GM12878 (cell line): ENCODE measurements around the gene ETHE1. TPM values are rescaled to one million over a fixed set of nuclear protein-coding genes. Genes with fewer than 3 reads are reported as not detected.

Source experiments
- ATAC-seq: fragments of 200-7000 bp; cut with Tn5 transposase; 3 replicates; pipeline ENCODE4 v1.9.1; 2020; ENCODE audit warnings: mild to moderate bottlenecking, moderate library complexity
- BruUV-seq: library from RNA; stranded (reverse); fragments of 400-500 nt; replicated peaks from 2 replicates; lab custom pipeline; 2021; lab: Mats Ljungman, UMichigan
- CTCF ChIA-PET: fragments of 300-600 bp; sonication (Branson Sonifier 250); formaldehyde crosslinking; extraction: SDS; loops from one replicate; lab custom pipeline; 2021; ENCODE audit warnings: inconsistent platforms; lab: Yijun Ruan, JAX
- POLR2A ChIA-PET: fragments of 350-600 bp; formaldehyde crosslinking; extraction: SDS; loops from one replicate; lab custom pipeline; 2021; ENCODE audit warnings: inconsistent platforms; lab: Charles Lee
- RAD21 ChIA-PET: fragments of 300-600 bp; sonication (Branson Sonifier 250); formaldehyde crosslinking; loops from one replicate; lab custom pipeline; 2023; ENCODE audit warnings: antibody characterized with exemption; ENCODE audit not compliant: unreplicated experiment; lab: Charles Lee
- SMC1A ChIA-PET: fragments of 300-600 bp; sonication (Branson Sonifier 250); formaldehyde crosslinking; loops from one replicate; lab custom pipeline; 2023; ENCODE audit not compliant: unreplicated experiment, uncharacterized antibody; lab: Charles Lee
- DNase-seq: peaks from one replicate; pipeline ENCODE4 v3.0.0-alpha.2; 2011; ENCODE audit warnings: low read depth, low spot score
- FAIRE-seq: peaks from 3 replicates; lab custom pipeline; 2011; peaks lifted over from hg19 to GRCh38; lab: Jason Lieb, UNC
- H2AFZ ChIP-seq: 2 replicates; pipeline ENCODE4 v1.6.0; 2011; ENCODE audit warnings: low read depth, low read length, control low read depth; ENCODE audit not compliant: control insufficient read depth
- H3K27ac ChIP-seq: 2 replicates; pipeline ENCODE4 v1.5.1; 2011; ENCODE audit warnings: control low read depth; ENCODE audit not compliant: control insufficient read depth, insufficient read depth
- H3K27me3 ChIP-seq, 2 experiments: replicated peaks in 1 of 2; 2 replicates each; pipeline versions ENCODE4 v1.6.0 to v1.6.1; 2011; ENCODE audit warnings: low read length in 1 of 2; ENCODE audit not compliant: control insufficient read depth in 2 of 2, insufficient read depth in 2 of 2
- H3K36me3 ChIP-seq, 2 experiments: 2 replicates each; pipeline ENCODE4 v1.5.1; 2011; ENCODE audit warnings: low read length in 1 of 2; ENCODE audit not compliant: control insufficient read depth in 2 of 2, insufficient read depth in 2 of 2
- H3K4me1 ChIP-seq: 2 replicates; pipeline ENCODE4 v1.6.1; 2011; ENCODE audit warnings: mild to moderate bottlenecking, low read length, moderate library complexity, mixed read lengths; ENCODE audit not compliant: control insufficient read depth, insufficient read depth
- H3K4me2 ChIP-seq: 2 replicates; pipeline ENCODE4 v1.6.0; 2011; ENCODE audit warnings: control low read depth; ENCODE audit not compliant: control insufficient read depth, insufficient read depth
- H3K4me3 ChIP-seq: fragments of 200-600 bp; sonication (generic); 2 replicates; pipeline ENCODE4 v1.5.1; 2016
- H3K79me2 ChIP-seq: 2 replicates; pipeline ENCODE4 v1.6.0; 2011; ENCODE audit warnings: low read length; ENCODE audit not compliant: control insufficient read depth, insufficient read depth
- H3K9ac ChIP-seq: 2 replicates; pipeline ENCODE4 v1.8.0; 2011; ENCODE audit warnings: low read length, control low read depth, mixed read lengths; ENCODE audit not compliant: control insufficient read depth, insufficient read depth
- H3K9me3 ChIP-seq: replicated peaks from 3 replicates; pipeline ENCODE4 v1.5.1; 2011; ENCODE audit warnings: mild to moderate bottlenecking, low read length; ENCODE audit not compliant: control insufficient read depth, insufficient read depth
- H4K20me1 ChIP-seq: 2 replicates; pipeline ENCODE4 v1.6.0; 2011; ENCODE audit not compliant: control insufficient read depth, insufficient read depth
- BCLAF1 ChIP-seq: fragments of 450-650 bp; IDR thresholded peaks from 2 replicates; pipeline ENCODE4 v1.6.1; 2017; ENCODE audit warnings: antibody characterized with exemption, mild to moderate bottlenecking, moderate library complexity
- CBX3 ChIP-seq: fragments of 200-600 bp; sonication (generic); IDR thresholded peaks from 2 replicates; pipeline ENCODE4 v1.6.1; 2016; ENCODE audit warnings: low read depth, borderline replicate concordance
- CEBPZ ChIP-seq: fragments of 150-350 bp; IDR thresholded peaks from 2 replicates; pipeline ENCODE4 v1.6.1; 2016; ENCODE audit warnings: low read depth, low read length
- ESRRA ChIP-seq: IDR thresholded peaks from 2 replicates; pipeline ENCODE4 v1.6.1; 2012; ENCODE audit warnings: mild to moderate bottlenecking, low read length, improper control_type of control experiment
- JUNB ChIP-seq: IDR thresholded peaks from 2 replicates; pipeline ENCODE4 v1.6.1; 2016; ENCODE audit warnings: antibody characterized with exemption, mild to moderate bottlenecking
- MYB ChIP-seq: fragments of 150-350 bp; IDR thresholded peaks from 2 replicates; pipeline ENCODE4 v1.6.1; 2014; ENCODE audit warnings: mild to moderate bottlenecking, low read depth, low read length, borderline replicate concordance
- MYC ChIP-seq: IDR thresholded peaks from 2 replicates; pipeline ENCODE4 v1.6.1; 2011; ENCODE audit warnings: mild to moderate bottlenecking, low read length, moderate library complexity, inconsistent platforms; ENCODE audit not compliant: insufficient read depth, insufficient replicate concordance, insufficient read length, severe bottlenecking
- SMC3 ChIP-seq: IDR thresholded peaks from 2 replicates; pipeline ENCODE4 v1.6.1; 2011; ENCODE audit warnings: low read length, improper control_type of control experiment, borderline replicate concordance
- TCF12 ChIP-seq: IDR thresholded peaks from 2 replicates; pipeline ENCODE4 v1.6.1; 2011; ENCODE audit warnings: low read depth, mild to moderate bottlenecking, low read length
- YY1 ChIP-seq: IDR thresholded peaks from 2 replicates; pipeline ENCODE4 v1.6.1; 2011; ENCODE audit warnings: low read depth, mild to moderate bottlenecking, low read length
- ZNF622 ChIP-seq: fragments of 450-650 bp; IDR thresholded peaks from 2 replicates; pipeline ENCODE4 v1.6.1; 2017; ENCODE audit warnings: mild to moderate bottlenecking, inconsistent platforms
- ZSCAN29 ChIP-seq: fragments of 450-650 bp; IDR thresholded peaks from 2 replicates; pipeline ENCODE4 v1.6.1; 2017; ENCODE audit warnings: mild to moderate bottlenecking, moderate library complexity
- WGBS: methylation state at CpG from one replicate; pipeline ENCODE4 v1.1.6; 2016; ENCODE audit warnings: low lambda C conversion rate; ENCODE audit not compliant: insufficient replicate concordance, insufficient coverage; ENCODE audit errors: missing lambda C conversion rate; 5-methylcytosine and 5-hydroxymethylcytosine counted together
- in situ Hi-C: fragments of 300-500 bp; cut with MboI; formaldehyde crosslinking; loops from 9 replicates; pipeline ENCODE4 v1.14.3; 2018; ENCODE audit warnings: mixed read lengths
- intact Hi-C: fragments of 100-400 bp; cut with micrococcal nuclease; formaldehyde crosslinking; loops from one replicate; pipeline ENCODE4 v1.14.2; 2022; ENCODE audit not compliant: unreplicated experiment
- polyA plus RNA-seq, 11 experiments: library from polyadenylated mRNA; depleted of rRNA in 4 of 11; unstranded in 6 of 11; stranded (reverse) in 5 of 11; fragments of >200 nt; fragmentation: Nextera tagmentation in 4 of 11; fragmentation: Illumina TruSeq in 1 of 11; extraction: Ambion mirVana in 4 of 11; extraction: Trizol in 1 of 11; gene quantifications; 1 replicate in 1 of 11; 2 replicates in 10 of 11; pipeline versions ENCODE4 v1.2.1 to v1.2.3, GENCODE V29; 2011 to 2016; ENCODE audit warnings: inconsistent platforms in 2 of 11, missing spikeins in 2 of 11, low read depth in 1 of 11
- total RNA-seq, 4 experiments: library from RNA; depleted of rRNA in 3 of 4; stranded (reverse); fragments of >200 nt in 3 of 4; fragmentation: Illumina TruSeq in 1 of 4; extraction: Trizol in 1 of 4; gene quantifications; 2 replicates each; pipeline versions ENCODE4 v1.2.1 to v1.2.3, GENCODE V29; 2013 to 2021

The ETHE1 gene
- total and polyA plus RNA-seq, 10 of the 15 experiments (the other 5 are each of a cell fraction or from before 2014, with no cell fraction given), result 22.1 to 155 (median 52.7) TPM

- CTCF ChIA-PET, result interaction anchor here (0.6 to 3.7 kb wide), 4 partner anchors 9 to 60 kb away, joined by 3 to 13 read pairs (median 6); no protein-coding TSS in a partner anchor
- Histone ChIP-seq H3K9ac (no peak overlapping the region), H4K20me1 (no peaks in the 10 kb centered on the region), H3K4me3 (no peak overlapping the region), H3K27me3 (no peaks in the 10 kb centered on the region), H3K79me2 (no peaks in the 10 kb centered on the region), H3K4me2 (no peak overlapping the region), H3K27ac (no peak overlapping the region)
- DNase-seq (no peak), ATAC-seq (no peak)
- POLR2A ChIA-PET, result no interaction called here
- intact Hi-C loops, result no loop called here
- SMC1A ChIA-PET, result no interaction called here
- RAD21 ChIA-PET, result interaction anchor here (1.5 kb wide), 1 partner anchor 48 kb away, joined by 4 read pairs; no protein-coding TSS in a partner anchor
- no TSS peak for BruUV-seq
- TF ChIP-seq MYB (no peak), YY1 (no peak), ZNF622 (no peak), MYC (no peak), JUNB (no peak), BCLAF1 (no peak), SMC3 (no peak), ESRRA (no peak), TCF12 (no peak), CEBPZ (no peak), ZSCAN29 (no peak), CBX3 (no peak)
- TF ChIP-seq, all 136 proteins: peak for 0
- FAIRE-seq, result no peak
- 0 out of 4 replicates have a peak, but pooled peaks cover 0 to 4% of the 10 kb centered on the region in 2 experiments for H3K36me3 ChIP-seq
- H3K4me1 ChIP-seq, result no peaks in the 10 kb centered on the region
- no peak overlapping the region for H2AFZ ChIP-seq
- in situ Hi-C loops, result no loop called here
- WGBS, result 80% methylated on average over 8 of the region's 8 CpGs
- no peaks in the 10 kb centered on the region for H3K9me3 ChIP-seq
Measured at GRCh38 chr19:43495082-43495481, 31.9 kb downstream of the ETHE1 start.
